ENCODE data around the gene RBM22. TPM values are rescaled to one million over a fixed set of nuclear protein-coding genes. Genes with fewer than 3 reads are reported as not detected.

RBM22 gene
- total and polyA plus RNA-seq, 12 donors = 18.6 to 41.0 (median 29.0) TPM

GRCh38 chr5:150653762-150654556 is 46.9 kb downstream of the RBM22 start:
- Histone ChIP-seq H3K36me3 (peaks cover 0 to 56% (median 23%) of the 10 kb centered on the region in 9 donors), H3K4me1 (peaks cover 38 to 98% (median 69%) of the 10 kb centered on the region in 9 donors), H3K27me3 (no peaks in the 10 kb centered on the region), H3K4me3 (no peak overlapping the region), H3K27ac (peak overlapping the region in 9 of 10 donors; percentile 0 to 100 (median 62)), H3K9me3 (no peaks in the 10 kb centered on the region)
- intact Hi-C loops (cut with DNase I) = loop anchor here in 5 of 10 donors (2.0 to 10.0 kb wide), 6 partner anchors 23 to 199 kb away; no protein-coding TSS in a partner anchor
- DNase-seq (no peak), ATAC-seq (no peak)
- WGBS, 2 donors = 77 to 82% methylated on average over 2 of the region's 2 CpGs
- TF ChIP-seq CTCF (IDR thresholded peaks at IDR 0.05) = no peak

GRCh38 chr5:150653145-150653761 is 47.6 kb downstream of the RBM22 start:
- Histone ChIP-seq H3K4me3 (no peak overlapping the region), H3K27me3 (no peaks in the 10 kb centered on the region), H3K27ac (peak overlapping the region in 9 of 10 donors; percentile 0 to 100 (median 62)), H3K4me1 (peaks cover 45 to 98% (median 74%) of the 10 kb centered on the region in 9 donors), H3K9me3 (no peaks in the 10 kb centered on the region), H3K36me3 (peaks cover 0 to 63% (median 30%) of the 10 kb centered on the region in 9 donors)
- peak in 1 of 9 donors; percentile 4 for TF ChIP-seq CTCF (IDR thresholded peaks at IDR 0.05)
- intact Hi-C loops (cut with DNase I) = loop anchor here in 4 of 10 donors (2.0 to 10.0 kb wide), 4 partner anchors 22 to 198 kb away; no protein-coding TSS in a partner anchor
- 67 to 71% methylated on average over 5 of the region's 5 CpGs for WGBS, 2 donors
- ATAC-seq (no peak), DNase-seq (peak in 1 of 2 donors; percentile 9)

- H3K27ac ChIP-seq = peak overlapping the region in 7 of 10 donors; percentile 66 to 100 (median 98)
- 63 to 65% methylated on average over 13 of the region's 13 CpGs for WGBS, 2 donors
- no peaks in the 10 kb centered on the region for H3K9me3 ChIP-seq
- ATAC-seq = no peak
- no peak for DNase-seq
- intact Hi-C loops (cut with DNase I) = loop anchor here in 4 of 10 donors (2.0 to 10.0 kb wide), 4 partner anchors 21 to 197 kb away; no protein-coding TSS in a partner anchor
- H3K27me3 ChIP-seq = no peaks in the 10 kb centered on the region
- TF ChIP-seq CTCF (IDR thresholded peaks at IDR 0.05) = no peak
- H3K4me3 ChIP-seq = no peak overlapping the region
- peaks cover 46 to 98% (median 82%) of the 10 kb centered on the region in 9 donors for H3K4me1 ChIP-seq
- H3K36me3 ChIP-seq = peaks cover 0 to 68% (median 33%) of the 10 kb centered on the region in 9 donors
Measured at GRCh38 chr5:150651924-150652671, 48.8 kb downstream of the RBM22 start.

GRCh38 chr5:150651382-150651781 is 49.5 kb downstream of the RBM22 start:
- 29 to 41% methylated on average over 1 of the region's 1 CpG for WGBS, 2 donors
- no peak for TF ChIP-seq CTCF (IDR thresholded peaks at IDR 0.05)
- Histone ChIP-seq H3K4me3 (no peak overlapping the region), H3K9me3 (no peaks in the 10 kb centered on the region), H3K36me3 (peaks cover 0 to 68% (median 33%) of the 10 kb centered on the region in 9 donors), H3K27me3 (no peaks in the 10 kb centered on the region), H3K4me1 (peaks cover 44 to 99% (median 84%) of the 10 kb centered on the region in 9 donors), H3K27ac (peak overlapping the region in 9 of 10 donors; percentile 22 to 100 (median 97))
- intact Hi-C loops (cut with DNase I) = loop anchor here in 4 of 10 donors (5.0 to 10.0 kb wide), 3 partner anchors 64 to 197 kb away; no protein-coding TSS in a partner anchor
- ATAC-seq (no peak), DNase-seq (no peak)
